GM19397 (cell line): ENCODE results near the gene KRT38.
"Not testable (repeated sequence)": the region's sequence is repeated elsewhere in the genome, so short reads cannot be mapped to it uniquely, and the experiment has no call there.

Experiments
- ATAC-seq: cut with Tn5 transposase; IDR thresholded peaks from one replicate; pipeline ENCODE4 v1.9.1; 2021; ENCODE audit warnings: mild to moderate bottlenecking, moderate library complexity; ENCODE audit not compliant: unreplicated experiment

KRT38 gene

DNA sequence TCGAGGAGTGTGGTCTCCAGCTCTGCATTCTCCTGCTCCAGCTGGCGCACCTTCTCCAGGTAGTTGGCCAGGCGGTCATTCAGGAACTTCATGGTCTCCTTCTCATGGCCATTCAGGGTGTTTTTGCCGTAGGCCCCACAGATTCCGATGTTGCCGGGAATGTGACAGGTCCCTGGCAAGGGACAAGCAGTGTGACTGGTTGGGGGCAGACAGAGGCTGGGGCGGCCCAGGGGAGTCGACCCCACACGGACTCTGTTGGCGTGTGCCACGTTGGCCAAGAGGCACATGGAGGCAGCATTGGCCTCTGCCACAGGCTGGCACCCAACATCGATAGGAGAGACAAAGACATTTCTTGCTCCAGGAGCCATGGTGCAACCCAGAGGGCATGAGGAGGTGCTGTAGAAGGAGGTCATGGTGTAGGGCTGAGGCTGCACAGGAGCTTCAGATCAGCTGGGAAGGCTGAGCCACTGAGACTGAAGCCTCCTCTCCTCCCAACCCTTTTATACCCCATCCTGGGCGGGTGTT, 16.6 kb downstream of the KRT38 start, which contains the start of gene KRT37:
Gene KRT37, minus strand, starts transcription at position 475 of the 525 bp plus-strand sequence. Its CDS starts 62 bp downstream, at position 413.
- ATAC-seq, result no peak

DNA sequence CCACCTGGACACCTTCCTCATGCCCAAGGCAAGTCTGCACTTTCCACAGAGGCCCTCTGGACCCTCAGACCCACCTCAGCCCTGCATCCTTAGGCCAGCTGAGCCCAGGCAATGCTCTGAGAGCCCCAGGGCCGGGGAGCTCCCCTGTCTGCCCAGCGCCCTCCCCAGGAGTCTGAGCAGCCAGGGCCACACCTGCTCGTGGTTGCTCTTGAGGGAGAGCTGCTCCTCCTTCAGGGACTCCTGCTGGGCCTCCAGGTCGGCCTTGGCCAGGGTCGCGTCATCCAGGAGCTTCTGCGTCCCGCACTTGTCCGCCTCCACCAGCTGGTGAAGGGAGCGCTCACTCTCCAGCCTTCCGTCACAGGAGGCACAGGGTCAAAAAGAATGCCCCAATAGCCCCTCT, 18.2 kb downstream of the KRT38 start:
- ATAC-seq, result not testable (repeated sequence)

DNA sequence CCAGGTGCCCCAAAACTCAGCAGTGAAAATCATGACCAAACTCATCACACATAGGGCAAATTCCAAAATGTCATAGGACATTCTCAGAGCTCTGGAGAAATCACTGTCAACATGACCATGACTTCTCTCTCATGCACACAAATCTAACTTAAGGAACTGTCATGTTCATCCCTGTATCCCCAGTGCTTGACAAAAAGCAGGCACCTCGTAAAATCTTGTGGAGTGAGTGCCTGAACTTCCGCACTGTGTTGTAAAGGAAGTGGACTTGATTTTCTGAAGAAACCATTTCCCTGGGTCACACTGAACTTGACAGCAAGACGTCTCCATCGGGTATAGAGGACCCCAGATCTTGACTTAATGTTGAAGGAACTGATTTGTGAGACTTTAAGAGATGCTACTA, 19.2 kb downstream of the KRT38 start:
- no peak for ATAC-seq

DNA sequence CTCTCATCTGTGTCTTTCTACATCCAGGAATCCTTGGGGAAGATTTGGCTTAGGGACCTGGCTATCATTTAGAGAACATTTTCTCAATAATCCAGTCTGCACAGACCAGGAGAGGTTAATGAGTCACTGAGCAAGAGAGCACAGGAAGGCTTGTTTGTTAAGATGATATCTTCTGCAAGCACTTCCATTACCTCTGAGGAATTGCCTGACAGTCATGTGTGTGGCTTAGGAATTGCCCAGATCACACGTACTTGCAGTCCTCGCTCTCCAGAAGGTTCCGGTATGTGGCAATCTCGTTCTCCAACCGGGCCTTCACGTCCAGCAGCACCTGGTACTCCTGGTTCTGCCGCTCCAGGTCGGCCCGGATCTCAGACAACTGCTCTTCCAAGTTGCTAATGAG, 19.7 kb downstream of the KRT38 start:
- no peak for ATAC-seq

DNA sequence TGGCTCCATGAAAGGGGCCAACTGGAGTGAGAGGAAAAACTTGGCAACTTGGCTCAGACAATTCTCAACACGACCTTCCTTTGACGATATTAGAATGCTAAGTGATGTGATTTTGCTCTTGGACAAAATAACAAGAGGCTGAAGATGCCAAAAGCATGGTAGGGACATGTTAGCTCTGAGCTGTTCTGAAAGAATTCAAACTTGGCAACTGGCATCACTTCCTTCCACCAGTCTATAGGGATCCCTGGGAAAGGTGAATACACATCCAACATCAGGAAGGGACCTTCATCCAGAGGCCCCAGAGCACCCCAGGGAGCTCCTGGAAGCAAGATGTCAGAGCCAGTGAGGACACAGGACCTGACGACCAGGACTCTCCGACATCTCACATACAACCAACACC, 20.6 kb downstream of the KRT38 start:
- no peak for ATAC-seq

DNA sequence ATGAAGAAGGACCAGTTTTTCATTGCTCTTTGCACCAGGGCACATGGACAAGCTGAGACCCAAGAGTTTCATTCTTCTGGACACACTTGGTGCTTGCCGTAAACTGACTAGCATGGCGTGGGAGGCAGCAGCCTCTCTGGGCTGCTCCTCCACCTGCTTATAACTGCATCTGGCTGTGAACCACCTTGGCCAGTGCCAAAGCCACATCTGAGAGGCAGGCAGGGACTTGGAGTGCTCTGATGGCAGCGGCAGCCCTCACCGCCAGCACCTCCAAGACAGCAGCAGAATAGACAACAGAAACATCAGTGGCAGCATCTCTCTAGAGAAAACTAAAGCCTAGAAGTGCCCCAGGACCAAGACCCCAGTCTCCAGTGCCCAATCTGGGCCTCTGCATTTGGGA, 21.1 kb downstream of the KRT38 start:
- ATAC-seq, result no peak

DNA sequence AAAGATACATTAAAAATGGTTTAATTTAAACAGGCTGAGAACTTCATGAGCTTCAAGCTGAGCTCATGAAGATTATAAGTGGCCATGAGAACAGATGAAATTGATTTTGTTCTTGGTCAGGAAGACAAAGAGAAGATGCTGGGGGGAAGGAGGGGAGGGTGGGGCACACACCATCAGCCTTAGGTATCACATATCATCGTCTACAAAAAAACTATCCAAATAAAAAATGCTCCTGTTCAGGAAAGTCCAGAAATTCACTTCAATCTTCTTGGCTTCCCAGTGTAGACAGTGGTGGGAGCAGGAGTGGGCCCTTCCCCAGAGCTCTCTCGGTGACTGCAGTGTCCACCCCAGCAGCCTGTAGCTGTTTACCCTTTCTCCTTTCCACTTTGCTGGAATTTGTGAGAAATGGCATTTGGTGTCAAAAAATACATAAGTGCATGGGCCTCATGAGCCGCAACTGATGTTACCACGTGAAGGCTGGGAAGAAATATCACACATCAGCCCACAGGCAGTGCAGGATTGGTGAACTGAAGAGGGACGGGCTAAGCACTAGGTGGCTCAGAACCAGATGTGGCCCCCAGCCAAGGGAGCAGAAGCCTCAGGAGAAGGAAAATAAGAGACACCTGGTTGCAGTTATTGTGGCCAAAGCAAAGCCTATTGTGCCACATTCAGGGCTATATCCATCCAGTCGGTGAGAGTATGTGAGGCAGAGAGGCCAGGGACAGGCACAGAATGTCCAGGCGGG, 22.5 kb downstream of the KRT38 start:
- ATAC-seq, result no peak

DNA sequence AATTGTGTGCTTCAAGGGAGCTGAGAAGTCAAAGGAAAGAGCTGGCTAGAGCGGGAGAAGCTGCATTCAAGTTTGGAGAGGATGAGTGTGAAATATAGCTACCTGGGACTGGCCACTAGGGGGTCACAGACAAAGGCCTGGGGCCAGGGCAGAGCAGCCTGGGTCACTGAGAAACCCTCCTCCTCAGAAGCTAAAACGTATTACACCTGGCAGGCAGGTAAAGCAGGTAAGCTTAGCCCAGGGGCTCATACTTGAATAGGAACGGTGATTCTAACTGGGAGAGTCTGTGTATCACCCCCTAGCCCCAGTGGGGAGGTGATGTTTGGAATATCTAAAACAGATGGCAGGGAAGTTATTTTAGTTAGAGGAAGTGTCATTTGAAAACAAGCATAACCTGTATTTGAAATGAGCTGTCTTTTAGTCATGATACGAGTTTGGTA, 23.2 kb downstream of the KRT38 start:
- ATAC-seq, result no peak

DNA sequence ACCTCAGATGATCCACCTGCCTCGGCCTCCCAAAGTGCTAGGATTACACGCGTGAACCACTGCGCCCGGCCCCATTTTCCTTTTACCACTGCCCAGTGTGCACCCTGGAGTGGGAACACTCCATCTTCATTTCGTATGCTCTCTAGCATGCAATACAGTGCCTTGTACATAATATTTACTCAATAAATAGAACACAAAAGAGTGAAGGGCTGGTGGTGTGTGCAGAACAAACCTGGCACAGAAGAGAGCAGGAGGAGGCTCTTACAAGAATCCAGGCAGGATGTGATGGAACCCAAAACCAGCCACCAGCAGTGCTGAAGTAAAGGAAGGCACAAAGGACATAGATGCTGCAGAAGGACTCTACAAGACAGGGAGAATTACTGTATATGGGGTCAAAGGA, 23.7 kb downstream of the KRT38 start:
- ATAC-seq, result no peak

DNA sequence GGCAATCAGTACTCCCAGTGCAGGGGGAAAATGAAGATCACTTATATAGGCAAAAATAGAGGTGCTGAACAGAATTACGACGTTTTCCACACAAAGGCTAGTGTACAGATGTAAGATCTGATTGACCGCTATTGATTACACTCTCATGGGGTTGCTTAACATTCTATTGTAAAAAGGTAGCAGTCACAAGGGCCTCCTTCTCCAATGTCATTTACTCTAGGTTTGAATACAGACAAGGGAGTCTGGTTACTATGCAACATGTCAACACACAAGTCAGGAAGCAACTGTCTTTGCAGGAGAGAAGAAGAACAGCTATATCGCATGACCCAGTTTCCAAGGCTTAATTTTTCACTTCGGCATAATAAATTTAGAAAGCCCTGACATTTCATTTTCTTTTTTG, 24.3 kb downstream of the KRT38 start:
- ATAC-seq, result no peak

DNA sequence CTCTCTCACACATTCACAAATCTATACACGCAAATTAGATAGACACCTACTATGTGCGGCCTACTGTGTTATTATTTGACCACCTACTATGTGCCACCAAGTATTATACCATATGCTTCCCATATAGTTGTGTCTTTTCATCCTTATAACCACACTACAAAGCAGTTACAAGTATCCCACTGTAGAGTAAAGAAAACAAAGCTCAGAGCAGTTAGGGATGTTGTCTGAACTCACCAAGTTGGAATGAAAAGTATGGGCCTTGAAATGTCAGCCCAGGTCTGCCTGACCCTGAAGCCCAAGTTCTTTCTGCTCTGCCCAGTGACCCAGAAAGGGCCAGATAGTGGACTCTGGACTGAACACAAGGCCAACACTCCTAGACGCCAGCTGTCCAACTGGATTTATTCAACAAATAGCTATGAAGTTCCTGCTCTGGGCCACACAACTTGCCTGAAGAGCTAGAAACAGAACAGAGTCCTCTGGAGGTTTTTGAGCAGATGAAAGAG, 24.9 kb downstream of the KRT38 start:
- ATAC-seq, result no peak

DNA sequence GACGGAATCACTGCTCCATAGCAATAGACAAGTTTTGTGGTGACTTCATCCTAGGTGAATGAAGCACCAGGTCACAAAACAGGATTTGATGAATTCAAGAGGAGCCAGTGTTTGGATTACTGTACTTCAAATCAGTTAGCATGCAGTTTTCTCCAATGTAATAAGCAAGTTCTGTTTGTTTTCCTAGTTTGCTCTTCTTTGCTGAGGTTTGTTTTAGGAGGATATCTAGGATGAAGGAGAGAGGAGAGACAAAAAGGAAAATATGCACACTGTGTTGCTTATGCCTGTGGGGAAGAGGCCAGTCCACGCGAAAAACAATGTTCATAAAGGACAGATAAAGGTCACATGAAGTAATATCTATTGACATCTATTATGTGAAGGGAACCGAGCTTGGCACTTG, 25.4 kb downstream of the KRT38 start:
- ATAC-seq, result no peak

DNA sequence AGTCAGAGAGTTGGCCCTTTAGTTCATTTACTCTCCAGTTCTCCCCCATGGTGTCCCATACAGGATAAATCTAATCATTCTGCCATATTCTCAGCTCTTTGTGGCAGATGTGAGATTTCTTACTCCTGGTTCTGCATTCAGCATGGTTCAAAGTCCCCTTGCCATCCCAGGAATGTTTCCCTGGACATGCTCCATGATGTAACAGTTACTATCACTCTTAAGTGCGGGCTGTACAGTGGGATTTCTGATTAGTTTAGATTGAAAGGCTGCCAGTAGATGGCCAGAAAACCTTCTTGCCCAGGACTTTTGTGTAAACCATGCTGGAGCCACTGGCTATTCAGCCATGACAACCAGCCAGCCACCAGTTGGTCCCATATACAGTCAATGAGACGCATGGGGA, 26.8 kb downstream of the KRT38 start:
- no peak for ATAC-seq

DNA sequence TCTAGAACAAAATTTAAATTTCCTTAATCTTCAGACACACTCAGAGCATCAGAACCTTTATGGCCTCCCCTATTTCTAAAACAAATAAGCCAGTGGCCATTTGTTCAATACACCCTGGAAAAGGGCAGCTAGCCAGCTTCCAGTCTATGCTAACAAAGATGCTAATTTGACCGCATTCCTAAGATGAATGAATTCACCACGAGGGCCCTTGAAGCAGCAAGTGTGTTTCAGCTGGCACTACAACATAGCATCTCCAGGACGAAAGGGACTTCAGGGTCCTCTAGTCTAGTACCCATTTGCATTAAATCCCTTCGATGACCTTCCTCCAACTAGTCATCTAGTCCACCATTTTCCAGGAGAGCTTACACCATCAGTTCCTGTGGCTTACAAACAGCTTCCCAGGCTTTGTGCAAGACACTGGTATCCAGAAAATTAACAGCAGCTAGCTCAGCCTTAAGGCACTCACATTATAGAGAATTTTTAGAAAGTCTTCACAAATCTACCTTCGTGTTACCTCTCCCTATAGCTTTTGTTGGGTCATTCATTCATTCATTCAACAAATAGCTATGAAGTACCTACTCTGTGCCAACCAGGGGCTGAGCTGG, 27.3 kb downstream of the KRT38 start:
- no peak for ATAC-seq

DNA sequence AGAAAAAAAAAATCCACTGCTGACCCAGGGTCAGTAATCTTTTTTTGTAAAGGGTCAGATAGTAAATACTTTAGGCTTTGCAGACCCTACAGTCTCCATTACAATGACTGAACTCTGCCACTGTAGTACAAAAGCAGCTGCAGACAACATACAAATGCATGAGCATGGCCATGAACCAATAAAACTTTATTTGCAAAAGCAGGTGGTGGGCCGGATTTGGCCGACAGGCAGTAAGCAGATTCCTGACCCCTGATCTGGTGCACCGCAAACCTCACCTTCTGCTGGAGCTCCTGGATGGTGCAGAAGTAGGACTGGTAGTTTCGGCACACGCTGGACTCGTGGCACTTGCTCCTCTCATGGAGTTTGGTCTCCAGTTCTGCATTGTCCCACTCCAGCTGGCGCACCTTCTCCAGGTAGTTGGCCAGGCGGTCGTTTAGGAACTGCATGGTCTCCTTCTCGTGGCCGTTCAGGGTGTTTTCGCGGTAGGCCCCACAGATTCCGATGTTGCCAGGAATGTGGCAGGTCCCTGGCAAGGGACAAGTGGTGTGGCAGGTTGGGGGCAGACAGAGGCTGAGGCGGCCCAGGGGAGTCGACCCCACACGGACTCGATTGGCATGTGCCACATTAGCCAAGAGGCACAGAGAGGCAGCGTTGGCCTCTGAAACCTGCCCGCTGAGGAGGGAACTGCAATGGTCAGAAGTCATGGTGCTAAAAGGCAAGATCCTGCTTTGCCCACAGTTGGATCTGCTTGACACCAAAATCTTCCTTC, 29.5 kb downstream of the KRT38 start:
- no peak for ATAC-seq

DNA sequence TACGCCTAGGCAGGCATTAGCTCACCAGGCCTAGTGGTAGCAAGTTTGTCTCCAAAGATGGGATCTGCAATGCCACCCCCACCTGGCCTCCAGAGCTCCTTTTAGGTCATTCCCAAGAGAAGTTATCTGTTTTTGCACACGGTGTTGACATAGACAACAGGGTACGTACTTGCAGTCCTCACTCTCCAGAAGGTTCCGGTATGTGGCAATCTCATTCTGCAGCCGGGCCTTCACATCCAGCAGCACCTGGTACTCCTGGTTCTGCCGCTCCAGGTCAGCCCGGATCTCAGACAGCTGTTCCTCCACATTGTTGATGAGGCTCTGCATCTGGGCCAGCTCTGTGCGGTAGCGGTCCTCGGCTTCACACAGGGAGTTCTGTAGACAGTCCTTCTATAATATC, 33.6 kb downstream of the KRT38 start:
- no peak for ATAC-seq

DNA sequence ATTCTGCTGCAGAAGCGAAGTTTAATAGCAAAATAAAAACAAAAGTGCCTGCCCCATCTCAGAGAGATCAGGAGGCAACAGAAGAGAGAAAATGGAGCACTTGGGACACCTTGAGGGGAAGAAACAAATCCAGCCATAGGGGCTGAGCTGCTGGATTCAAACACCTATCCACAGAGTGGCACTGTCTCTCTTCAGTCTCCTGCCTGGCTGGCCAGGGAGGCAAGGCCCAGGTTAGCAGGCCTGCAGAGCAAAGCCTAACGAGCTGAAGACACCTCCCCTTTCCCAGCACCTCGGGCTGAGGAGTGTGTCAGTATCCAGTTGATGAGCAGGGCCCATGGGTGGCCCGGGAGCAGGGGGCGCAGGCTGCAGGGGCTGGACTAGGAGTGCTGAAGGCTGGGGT, 34.6 kb downstream of the KRT38 start:
- ATAC-seq, result no peak

DNA sequence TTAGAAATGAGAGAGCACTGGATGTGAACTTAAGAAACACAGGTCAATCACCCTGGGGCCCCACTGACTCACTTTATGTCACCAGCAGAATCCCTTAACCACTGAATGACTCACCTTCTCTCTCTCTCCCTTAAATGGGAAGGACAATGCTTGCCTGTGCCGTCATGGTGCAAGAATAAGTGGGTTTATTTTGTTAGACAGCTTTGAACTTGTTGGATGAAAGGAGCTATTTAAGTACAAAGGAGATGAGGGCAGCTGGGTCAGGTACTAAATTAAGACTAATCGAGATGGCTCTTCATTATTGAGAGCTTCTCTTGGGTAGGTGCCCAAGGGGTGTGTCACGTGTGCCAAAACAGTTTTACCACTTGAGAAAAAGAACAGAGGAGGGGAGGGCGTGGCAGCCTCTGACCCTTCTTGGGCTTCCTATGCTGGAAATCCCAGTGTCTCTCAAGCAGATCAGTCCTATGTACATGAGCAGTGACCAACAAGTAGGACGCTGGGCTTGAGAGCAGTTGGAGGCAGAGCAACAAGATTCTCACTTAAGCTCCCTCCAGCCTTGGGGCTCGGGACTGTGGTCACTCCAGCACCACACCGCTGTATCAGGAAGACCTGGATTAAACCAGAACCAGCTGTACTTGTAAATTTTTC, 36.6 kb downstream of the KRT38 start:
- no peak for ATAC-seq

DNA sequence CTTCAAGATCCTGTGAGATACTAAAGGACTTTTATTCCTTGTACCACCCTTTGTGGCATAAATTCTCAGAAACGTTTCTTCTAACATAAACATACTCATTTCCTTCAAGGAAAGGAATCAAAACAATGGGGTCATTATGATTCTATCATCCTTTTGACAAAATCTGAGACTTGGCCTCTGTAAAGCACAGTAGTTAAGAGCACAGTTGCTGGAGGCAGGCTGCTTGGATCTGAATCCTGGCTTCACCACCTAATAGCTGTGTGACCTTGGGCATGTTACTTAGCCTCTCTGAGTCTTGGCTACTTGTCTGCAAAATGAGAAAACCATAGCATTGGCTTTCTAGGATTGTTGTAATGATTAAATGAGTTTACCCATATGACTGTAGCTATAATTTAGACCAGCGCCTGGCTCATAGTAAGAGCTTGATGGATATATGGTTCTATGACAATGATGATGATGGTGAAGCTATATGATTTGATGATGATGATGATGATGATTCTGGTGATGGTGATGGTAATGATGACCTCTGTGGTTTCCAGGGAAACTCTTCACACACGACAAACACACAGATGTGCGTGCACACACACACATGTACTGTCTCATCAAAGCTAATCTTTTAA, 37.3 kb downstream of the KRT38 start:
- ATAC-seq, result no peak

DNA sequence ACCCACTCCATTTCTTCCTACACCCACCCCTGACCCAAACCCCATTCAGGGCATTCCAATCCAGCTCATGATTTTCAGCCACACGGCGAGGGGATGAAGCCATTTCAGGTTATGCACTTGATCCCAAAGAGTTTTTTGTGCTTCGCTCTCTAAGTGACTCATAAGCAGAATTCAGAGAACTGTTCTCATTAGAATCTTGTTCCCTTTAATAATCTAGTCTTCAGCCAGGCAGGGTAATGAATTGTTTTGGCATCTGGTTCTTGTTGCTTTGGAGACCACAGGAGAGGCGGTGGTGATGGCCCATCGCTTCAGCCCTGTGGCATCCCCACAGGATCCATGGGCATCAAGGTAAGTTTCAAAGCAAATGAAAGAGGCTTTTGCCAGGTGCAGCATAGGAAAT, 38.6 kb downstream of the KRT38 start:
- no peak for ATAC-seq
